HG02678 (cell line): ENCODE data around the gene SCNN1A.
"Not testable (repeated sequence)": the region's sequence is repeated elsewhere in the genome, so short reads cannot be mapped to it uniquely, and the experiment has no call there.

Experiments
- ATAC-seq: cut with Tn5 transposase; IDR thresholded peaks from one replicate; pipeline ENCODE4 v1.9.1; 2021; ENCODE audit warnings: mild to moderate bottlenecking, moderate library complexity; ENCODE audit not compliant: unreplicated experiment

The SCNN1A gene

DNA sequence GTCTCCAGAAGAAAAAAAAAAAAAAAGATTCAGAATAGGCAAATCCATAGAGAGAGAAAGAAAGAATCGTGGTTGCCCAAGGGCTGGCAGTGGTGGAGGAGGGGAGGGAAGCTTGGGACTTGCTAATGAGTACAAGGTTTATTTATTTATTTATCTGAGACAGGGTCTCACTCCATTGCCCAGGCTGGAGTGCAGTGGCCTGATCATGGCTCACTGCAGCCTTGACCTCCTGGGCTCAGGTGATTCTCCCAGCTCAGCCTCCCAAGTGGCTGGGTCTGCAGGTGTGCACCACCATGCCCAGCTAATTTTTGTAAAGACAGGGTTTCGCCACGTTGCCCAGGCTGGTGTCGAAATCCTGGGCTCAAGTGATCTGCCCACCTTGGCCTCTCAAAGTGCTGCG is 23.7 kb downstream of the SCNN1A start:
- ATAC-seq, result no peak

DNA sequence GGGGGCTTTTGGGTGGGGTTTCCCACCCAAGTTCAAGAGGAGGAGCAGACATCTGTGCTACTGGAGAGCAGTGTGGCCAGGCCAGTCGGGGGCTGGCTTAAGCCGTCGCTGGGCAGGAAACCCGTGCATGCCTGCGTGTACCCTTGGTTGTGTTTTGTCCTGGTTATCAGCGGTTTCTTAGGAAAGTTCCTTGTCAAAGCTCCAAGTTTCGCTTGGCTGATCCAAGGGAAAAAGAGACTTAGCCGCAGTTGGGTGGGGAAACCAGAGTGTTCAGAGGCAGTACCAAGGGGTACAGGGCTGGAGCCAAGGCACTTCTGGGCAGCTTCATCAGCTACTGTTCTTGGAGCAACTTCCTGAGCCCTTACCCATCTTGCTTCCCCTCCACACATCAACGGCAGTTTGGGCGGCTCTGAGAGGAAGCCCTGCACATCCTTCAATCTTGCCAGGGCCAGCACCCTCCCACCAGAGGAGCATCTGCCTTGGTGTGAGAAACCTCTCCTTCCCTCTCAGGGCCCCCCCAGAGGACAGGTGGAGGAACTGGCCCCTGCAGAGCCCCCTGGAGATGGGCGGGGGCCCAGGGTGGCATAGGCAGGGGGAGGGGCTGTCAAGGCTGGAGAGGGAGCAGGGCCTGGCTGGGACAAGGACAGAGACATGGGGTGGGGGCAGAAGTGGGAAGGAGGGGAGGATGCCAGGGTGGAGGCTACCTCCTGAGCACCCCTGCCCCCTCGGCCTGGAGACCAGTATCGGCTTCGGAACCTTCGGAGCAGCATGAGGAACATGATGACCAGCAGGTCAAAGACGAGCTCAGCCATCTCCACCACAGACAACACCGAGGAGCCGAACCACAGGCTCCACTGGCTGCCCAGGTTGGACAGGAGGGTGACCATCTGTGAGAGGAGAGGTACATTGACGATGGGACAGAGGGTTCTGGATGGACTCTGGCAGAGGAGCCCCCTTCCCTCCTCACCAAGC is 27.7 kb downstream of the SCNN1A start:
- ATAC-seq, result no peak

DNA sequence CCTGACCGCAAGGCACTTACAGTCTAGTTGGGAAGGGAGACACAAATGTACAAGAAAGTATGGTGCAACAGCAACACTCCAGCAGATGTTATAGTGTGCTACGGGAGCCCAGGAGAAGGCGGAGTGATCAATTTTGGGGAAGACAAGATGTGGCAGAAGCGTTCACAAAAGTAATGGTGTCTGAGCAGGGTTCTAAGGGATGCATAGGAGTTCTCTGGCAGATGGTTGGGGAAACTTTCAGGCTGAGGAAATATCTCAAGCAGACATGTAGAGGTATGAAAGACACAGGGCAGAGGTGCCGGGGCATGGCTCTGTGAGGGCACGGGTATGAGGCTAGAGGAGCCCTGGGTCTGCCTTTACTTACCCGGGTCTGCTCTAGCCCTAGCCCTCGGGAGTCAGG is 28.4 kb downstream of the SCNN1A start:
- no peak for ATAC-seq

DNA sequence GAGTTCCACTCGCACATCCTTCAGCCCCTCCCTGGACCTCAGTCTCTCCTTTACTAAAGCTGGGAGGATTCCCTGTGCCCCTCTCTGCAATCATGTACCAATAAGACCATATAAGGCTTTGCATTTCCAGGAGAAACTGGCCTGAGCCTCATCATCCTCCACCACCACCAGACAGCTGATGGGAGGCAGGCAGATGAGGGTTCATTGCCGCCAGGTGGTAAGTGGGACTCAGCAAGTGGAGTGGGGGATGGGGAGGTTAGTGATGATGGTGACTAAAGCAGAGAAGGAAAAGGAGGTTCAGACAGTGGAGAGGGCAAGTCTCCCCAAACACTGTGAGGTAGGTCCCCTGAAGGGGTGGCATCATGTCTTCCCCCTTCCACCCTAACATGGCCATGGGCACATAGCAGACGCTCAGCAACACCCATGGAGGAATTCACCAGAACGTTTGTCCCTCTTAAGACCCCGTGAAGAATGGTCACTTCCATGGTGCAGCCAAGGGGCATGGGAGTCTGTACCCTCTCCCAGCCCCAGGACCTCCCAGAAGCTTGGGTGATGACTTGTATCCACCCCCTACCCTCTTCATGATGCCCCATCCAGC is 29.0 kb downstream of the SCNN1A start:
- no peak for ATAC-seq

DNA sequence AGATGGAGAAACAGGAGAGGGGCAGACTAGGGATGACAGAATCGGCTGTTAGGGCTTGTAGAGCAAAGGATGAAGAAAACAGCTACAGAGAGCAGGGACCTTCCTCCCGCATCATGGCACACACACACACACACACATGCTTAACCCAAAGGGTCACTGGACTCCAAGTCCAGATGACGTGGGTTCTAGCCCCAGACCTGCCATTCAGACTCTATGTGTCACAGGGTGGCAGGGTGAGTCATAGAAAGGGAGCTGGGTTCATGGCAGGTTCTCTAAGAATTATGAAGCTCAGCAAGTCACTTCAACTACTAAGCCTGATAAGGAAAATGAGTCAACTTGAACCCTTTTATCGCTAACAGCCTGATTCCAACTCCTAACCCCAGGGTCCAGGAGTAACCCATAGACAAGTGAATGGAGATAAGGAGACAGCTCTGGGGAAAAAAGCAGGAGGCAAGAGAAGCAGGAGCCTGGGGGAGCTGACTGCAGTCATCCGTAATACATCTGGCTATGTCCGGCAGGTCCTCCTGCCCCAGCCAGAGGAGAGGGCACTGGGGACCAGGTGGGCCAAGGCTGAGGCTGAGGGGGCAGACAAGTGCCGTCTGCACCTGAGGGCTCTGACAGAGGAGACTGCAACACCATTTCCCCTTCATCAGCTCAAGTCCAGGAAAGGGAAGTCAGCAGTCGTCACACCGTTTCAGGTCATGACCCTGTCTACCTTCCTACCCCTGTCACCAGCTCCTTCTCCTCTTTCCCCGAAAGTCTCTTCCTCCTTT is 29.9 kb downstream of the SCNN1A start:
- ATAC-seq, result no peak

DNA sequence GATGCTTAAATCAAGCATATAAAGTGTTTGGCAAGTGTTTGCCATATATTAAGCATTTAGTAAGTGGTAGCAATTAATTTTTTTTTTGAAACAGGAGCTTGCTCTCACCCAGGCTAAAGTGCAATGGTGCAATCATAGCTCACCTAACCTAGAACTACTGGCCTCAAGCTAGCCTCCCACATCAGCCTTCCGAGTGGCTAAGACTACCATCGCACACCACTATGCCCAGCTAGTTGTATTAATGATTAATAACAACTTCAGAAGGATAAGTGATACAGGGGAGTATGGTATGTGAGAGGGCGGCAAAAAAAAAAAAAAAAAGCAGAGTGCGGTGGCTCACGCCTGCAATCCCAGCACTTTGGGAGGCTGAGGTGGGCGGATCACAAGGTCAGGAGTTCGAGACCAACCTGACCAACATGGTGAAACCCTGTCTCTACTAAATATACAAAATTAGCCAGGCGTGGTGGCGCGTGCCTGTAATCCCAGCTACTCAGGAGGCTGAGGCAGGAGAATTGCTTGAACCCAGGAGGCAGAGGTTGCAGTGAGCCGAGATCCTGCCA is 31.2 kb downstream of the SCNN1A start:
- not testable (repeated sequence) for ATAC-seq

DNA sequence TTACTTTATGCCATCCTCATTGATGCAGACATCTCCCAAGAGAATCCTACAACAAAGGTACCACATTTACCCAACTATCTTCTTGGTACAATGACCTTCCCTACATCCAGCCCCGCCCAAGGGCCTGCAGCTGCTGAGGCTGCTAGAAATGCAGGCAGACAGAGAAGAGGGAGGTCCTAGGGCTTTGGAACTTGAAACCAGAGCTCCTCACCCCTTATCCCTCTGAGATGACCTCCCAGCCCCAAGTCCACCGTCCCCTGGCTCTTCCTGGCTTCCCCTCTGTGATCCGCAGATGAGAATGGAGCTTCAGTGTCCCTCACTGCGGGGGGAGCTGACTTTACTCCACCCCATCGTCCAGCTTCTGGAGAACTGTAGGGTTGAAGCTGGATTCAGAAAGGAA is 31.8 kb downstream of the SCNN1A start:
- no peak for ATAC-seq

DNA sequence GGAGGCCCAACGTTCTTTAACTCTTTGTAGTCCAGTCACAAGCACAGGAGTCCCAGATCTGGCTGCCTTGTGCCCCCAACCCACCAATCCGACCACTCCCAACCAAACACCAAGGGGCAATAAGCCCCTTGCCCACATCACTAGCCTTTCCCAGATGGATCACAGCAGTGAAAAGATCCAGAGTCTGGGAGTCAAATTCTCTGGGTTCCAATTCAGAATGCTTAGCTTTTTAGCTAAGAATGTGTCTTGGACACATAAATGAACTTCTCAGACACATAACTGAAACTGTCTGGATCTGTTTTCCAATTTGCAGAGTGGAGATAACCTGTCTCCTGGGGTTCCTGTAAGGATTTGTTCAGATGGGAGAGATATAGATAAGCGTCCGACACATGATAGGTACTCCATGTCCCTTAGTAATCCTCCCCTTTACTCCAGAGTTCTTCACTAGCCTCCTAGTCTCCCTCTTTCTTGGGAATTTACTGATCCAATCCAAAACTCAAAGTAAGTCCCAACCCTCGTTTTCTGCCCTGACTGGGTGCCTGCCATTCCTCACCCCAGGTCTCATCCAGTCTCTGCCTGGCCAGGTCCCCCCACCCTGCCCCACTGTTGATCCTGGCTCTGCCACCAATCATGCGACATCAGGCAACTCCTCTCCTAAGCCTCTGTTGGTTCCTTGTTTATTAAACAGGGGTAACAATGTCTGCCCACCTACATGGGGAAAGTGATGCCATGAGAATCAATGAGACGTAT is 33.0 kb downstream of the SCNN1A start:
- no peak for ATAC-seq

DNA sequence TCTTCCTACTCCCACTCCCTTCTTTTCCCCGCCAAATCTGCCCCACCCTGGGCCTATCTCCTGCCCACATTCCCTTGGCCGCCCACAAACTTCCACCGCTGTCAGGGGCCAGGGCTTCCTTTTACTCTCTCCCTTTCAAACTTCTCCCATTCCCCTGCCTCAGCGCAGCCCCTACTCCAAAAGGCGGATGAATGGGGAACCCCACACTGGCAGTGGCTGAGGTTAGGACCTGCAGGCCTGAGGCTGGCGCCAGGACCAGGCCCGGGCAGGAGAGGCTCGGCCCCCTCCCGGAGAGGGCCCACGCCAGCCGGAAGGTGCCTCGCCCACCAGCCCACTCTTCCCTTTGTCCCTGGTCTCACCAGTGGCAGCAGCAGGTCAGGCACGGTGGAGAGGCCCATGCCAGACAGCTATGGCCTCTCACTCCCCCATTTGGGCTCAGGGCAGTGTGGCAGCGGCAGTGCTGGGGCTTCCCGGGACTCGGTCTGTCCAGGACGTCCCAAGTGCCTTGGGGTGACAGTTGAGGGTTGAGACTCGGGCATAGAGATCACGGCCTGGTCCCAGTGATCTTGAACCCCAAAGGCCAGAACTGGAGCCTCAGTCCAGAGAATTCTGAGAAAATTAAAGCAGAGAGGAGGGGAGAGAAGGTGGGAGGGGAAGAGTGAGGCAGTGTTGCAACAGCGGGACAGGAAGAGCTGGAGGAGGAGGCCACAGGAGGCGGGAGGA is 33.8 kb downstream of the SCNN1A start, which contains the start of gene TNFRSF1A:
Gene TNFRSF1A, minus strand, starts transcription at position 660 of the 723 bp plus-strand sequence. Its CDS starts 262 bp downstream, at position 398.
- ATAC-seq, result no peak

DNA sequence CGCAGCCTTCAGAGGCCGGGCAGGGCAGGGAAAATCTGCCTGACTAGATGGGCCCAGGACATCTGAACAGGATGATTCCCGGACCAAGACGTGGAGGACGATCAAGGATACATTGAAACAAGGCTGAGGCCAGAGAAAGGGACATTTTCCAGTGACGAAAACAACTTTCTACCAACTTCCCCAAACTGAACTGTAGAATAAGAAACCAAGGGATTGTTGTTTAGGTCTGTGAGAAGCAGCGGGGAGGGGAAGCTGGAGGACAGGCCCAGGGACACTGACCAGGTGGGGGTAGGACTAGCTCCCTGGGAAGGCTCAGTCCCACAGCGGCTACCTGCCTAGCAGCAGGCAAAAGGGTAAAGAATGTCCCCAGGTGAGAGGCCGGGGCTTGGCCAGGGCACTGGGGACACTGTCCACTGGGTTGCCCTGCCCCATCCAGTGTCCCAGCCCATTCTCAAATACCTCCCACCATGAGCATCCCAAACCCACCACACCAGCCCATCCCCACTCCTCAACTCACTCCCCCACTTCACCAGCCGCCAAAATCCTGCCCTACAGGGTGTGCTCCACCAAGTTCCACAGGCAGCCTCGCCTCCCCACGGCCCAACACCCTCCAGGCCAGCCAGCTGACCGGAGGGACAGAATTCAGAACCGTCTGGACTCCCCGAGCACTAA is 34.5 kb downstream of the SCNN1A start:
- no peak for ATAC-seq

DNA sequence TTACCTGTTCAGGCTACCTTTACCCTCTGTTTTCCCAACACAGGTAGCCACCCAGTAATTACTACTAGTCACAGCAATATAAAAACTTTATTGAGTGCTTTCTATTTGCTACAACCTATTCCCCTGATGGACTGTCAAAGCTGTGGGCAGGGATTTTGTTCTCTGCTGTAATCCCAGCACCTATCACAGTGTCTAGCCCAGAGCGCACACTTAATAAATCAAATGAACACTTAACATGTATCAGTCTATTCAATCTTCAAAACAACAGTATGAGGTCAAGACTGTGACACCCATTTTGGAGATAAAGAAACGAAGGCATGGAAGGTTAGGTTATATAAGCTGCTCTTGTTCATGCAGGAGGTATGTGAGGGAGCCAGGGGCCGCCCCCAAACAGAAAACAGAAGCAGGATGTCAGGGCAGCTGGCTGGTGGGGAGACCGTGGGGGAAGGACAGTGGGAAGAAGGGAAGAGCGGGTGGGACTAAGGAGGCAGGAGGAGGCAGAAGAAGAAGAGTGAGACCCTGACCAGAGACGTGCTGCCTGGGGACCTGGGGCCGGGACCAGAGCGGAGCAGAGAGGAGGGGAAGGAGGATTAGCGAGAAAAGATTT is 35.2 kb downstream of the SCNN1A start:
- no peak for ATAC-seq

DNA sequence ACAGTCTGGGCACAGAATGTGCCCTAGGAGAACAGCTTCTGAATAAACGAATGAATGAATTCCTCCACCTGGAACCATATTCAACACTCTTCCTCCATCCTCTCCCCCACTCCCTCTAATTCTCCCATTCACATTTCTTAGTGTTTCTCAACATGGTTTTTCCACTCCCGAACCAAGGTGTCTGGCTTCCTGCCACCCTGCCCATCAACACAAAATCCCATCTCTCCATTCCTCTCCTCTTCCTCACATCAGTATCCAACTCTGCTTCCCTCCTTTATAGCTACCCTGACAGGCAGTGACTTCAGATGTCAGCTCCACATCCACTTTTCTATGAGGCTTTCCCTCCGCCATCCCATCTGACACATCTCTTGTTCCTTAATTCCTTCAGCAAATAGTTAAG is 36.4 kb downstream of the SCNN1A start:
- ATAC-seq, result no peak

DNA sequence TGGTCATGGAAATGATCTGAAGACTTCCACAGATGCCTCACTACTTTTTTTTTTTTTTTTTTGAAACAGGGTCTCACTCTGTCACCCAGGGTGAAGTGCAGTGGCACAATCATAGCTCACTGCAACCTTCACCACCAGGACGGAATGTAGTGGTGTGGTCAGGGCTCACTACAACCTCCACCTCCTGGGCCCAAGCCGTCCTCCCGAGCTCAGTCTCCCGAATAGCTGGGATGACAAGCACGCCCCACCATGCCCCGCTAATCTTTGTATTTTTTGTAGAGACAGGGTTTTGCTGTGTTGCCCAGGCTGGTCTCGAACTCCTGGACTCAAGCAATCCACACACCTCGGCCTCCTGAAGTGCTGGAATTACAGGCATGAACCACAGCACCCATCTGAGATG is 36.8 kb downstream of the SCNN1A start:
- not testable (repeated sequence) for ATAC-seq

DNA sequence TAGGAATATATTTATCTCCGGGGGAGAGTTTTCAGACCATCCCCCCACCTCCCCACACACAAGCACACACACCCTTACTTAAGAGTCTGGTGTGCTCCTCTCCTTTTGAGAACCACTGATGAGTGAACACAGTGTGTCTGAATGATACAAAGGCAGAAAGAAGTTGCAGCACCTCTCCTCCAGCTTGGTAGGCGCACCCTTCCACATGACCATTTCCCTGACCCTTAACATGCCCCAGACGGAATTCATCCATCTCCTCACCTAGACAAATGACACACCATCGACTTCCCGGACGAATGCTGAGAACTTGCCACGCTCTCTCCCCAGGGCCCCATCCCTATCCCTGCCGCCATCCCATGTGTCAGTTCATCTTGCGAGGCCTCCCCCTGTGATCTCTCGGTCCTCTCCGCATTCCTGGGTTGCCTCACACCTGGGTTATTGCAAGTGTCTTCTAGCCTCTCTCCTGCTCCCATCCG is 37.4 kb downstream of the SCNN1A start:
- ATAC-seq, result no peak

DNA sequence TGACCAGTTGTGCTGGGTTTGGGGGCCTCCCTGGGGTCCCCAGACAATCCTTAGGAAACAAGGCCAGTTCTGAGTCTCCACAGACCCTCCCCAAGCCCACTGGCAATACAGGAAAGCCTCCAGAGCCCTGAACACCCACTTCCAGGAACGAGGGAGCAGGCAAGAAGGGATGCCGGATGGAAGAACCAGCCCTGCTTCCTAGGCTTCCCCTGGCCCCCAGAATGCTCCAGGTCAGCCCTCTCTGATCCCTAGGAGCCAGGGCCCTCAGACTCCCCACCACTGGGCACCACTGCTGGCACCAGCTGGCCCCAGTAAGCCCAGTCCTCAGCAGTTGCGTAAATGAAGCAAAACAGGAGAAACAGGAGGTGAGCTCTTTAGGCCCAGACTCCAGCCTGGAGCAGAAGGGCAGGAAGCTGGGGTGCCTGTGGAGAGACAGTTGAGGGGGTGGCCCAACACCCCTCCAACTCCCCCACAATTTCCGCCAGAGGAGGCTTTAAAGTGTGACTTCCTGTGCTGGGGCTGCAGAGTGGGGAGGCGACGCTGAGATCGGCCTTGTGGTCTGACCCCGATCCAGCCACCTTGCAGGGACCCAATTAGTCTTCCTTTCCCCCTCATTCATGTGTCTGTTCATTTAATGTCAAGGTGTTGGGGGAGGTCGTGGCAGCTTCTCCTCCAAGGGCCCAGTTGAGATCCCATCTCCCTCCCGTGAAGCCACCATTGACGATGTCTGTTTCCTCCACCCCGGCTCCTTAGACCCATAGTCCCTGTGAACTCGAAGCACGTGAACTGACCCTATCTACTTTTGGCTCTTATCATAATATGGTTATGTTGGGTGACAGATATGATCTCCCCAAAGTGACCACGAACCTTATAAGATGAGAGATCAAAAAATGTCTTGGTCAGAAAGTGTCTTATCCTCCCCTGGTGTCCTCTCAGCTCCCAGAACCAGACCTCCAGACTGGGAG is 38.2 kb downstream of the SCNN1A start:
- ATAC-seq, result no peak

DNA sequence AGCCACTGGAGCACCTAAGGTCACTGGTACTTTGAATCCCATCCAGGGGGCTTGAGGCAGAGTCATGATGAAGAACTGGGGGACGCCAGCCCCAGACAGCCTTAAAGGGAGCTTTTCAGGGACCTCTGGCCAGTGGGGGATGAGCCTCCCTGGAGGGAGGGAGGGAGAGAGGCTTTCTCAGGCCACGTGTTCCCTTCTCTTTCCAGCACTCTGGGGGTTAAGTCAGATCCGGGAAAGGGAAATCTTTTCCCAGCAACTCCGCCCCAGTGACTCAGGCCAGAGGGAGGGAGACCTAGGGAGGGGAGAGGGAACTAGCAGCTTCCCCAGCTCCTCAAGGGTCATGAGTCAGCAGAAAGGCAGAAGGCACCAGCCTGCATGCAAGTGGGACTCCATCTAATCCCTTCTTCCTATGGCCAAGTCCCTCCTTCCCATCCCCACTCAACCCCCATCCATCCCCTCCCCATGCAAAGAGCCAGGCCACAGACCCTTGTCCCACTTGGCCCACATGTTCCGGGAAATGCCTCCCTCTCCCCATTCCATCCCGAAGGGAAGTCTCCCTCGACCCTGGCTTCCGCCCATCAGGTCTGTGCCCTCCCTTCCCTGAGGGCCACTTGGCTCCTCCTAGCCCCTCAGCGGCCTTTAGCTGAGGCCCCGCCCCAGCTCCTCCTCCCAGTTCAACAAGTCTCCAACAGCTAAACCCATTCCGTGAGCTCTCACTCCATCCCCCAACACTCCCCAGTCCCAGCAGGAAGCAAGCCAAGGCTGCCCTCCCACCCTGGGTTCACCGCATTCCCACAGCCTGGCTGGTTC is 39.1 kb downstream of the SCNN1A start:
- ATAC-seq, result no peak
